ENCODE results near the gene FAM53A.

Gene FAM53A

DNA sequence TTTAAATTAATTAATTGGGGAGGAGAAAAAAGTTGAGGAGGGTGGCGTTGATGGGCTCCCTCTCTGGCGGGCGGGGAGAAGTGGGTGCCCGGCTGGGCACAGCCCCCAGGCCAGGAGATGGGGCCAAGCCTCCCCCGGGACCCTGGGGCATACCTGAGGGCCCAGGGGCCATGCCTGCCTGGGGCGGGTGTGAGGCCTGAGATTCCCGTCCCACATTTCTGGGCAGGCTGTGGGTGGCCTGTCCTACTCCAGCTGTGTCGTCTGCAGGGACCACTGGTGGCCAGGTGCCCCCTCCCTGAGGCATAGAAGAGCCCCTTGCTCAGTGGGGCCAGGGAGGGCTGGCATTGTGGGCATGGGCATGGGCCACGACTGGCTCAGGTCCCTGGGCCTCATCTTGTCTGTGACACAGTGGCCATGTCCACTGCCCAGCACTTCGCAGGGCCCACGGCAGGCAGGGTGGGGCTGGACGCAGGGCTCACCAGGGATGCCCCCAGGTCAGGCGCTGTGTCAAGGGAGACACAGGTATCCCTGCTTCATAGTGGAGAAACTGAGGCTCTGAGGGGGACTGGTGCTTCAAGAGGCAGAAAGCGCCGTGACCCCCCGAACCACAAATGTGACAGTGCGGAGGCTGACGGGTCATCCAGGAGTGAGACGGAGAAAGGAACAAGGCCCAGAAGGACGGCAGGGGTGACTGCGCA, 60.1 kb downstream of the FAM53A start:
- no peak for DNase-seq (ENCODE audit: low read depth in 2 of 2)

DNA sequence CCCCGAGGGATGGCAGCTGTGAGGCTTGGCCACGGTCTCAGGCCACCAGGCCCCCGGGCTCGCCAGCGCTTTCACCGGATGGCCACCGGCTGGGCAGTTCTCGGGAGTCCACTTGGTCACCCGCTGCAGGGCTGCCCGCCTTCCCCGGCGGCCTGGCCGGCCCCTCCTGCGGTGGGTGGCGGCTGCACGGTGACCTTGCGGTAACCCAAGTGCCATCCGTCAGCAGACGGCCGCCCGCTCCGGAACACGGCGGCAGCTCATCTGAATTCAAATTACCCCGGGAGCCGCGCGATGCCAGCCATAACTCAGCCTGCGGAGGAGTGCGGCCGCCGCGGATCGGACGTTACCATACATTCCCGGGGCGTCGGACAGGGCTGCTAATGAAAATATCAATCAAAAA, 60.7 kb downstream of the FAM53A start:
- DNase-seq (ENCODE audit: low read depth in 2 of 2), result no peak

DNA sequence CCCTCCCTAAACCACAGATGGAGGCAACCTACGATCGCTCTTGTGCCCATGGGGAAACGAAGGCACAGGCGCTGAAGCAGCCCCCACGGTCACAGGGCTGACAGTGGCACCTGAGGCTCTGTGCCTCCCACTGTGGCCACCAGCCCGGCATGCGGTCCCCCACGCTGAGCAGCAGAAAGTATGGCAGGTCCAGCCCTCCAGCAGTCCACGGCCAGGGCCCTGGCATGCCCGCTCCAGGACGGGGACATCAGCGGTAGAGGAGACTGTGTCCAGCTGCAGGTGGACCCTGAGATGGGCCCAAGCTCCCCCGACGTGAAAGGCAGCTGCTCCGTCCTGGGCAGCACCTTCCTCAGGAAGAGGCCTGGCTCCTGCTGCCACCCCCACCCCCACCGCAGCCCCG, 61.2 kb downstream of the FAM53A start:
- no peak for DNase-seq (ENCODE audit: low read depth in 2 of 2)

GRCh38 chr4:1622238-1622637, 61.9 kb downstream of the FAM53A start:
- DNase-seq (ENCODE audit: low read depth in 2 of 2), result no peak

DNA sequence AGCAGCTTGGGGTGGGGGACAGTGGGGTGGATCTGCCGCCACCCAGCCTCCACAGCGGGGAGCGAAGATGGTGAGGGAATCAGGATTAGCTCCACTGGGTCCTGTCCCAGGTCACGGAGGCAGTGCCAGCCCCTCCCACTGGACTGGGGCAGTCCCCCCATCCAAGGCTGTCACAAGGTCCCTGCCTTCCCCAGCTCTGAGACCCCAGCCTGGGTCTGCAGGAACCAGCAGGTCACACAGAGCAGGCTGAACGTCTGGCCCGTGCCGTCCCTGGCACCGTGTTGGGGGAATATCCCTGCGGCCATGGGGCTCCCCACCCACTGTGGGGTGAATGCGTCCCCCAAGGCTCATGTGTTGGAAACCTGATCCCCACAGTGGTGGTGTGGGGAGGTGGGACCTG, 62.6 kb downstream of the FAM53A start:
- no peak for DNase-seq (ENCODE audit: low read depth in 2 of 2)

DNA sequence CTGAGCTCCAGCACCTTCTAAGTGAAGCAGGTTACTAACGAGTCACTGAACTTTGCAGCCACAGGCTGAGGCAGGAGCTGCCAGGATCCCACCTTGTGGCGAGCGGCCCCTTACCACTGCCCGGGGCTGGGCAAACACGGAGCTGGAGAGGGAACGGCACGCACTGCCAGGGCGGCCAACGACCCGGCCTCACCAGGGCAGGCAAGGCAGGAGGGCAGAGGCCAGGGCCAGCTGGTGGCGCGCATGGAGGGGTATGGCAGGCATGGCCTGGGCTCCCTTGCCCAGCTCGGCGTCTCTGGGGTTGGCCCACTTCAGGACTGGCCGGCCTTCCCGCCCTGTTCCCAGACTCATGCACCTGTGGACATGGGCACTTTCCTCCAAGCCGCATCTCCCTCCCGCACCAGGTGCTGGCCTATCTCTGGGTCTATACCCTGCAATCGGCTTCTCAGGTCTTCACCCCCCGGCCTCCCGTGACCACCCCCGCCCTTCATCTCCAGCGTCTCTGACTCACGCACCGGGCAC, 64.9 kb downstream of the FAM53A start:
- DNase-seq (ENCODE audit: low read depth in 2 of 2), result no peak

DNA sequence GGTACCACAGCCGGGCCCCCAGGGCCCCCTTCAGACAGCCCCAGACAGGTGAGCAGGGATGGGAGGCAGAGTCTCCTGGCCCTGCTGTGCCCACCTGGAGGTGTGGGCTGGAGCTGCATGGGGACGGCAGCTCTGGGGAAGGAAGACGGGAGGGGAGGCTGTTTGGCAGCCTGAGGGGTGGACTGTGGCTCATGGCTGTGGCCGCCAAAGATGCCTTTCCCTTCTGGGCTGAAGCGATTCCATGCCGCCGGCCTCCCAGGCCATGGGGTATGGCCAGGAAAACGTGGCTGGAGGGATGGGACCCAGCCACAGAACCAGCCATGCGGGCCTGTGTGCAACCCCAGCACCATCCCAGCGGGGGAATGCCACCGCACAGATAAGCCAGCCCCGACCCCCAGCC, 65.7 kb downstream of the FAM53A start:
- DNase-seq (ENCODE audit: low read depth in 2 of 2), result no peak

DNA sequence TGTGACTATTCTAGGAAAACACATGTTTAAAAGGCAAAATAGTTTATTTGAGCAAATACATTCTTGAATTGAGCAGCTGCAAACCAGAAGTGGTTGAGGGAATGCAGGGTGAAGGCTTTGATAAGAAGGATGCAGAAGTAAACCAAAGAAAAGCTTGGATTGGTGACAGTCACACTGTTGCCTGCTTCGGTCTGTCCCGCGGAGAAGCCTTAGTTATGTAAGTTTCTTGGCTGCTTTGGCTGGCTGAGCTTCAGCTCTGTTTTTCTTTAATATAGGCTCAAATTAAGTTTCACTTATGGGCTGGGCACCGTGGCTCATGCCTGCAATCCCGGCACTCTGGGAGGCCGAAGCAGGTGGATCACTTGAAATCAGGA, 67.6 kb downstream of the FAM53A start:
- DNase-seq (ENCODE audit: low read depth in 2 of 2), result no peak

- no peak for DNase-seq (ENCODE audit: low read depth in 2 of 2)
Observed at GRCh38 chr4:1615786-1616556, 68.1 kb downstream of the FAM53A start.

- no peak for DNase-seq (ENCODE audit: low read depth in 2 of 2)
Observed at GRCh38 chr4:1614854-1615595, 69.1 kb downstream of the FAM53A start.

GRCh38 chr4:1614502-1614853, 69.6 kb downstream of the FAM53A start:
- no peak for DNase-seq (ENCODE audit: low read depth in 2 of 2)

DNA sequence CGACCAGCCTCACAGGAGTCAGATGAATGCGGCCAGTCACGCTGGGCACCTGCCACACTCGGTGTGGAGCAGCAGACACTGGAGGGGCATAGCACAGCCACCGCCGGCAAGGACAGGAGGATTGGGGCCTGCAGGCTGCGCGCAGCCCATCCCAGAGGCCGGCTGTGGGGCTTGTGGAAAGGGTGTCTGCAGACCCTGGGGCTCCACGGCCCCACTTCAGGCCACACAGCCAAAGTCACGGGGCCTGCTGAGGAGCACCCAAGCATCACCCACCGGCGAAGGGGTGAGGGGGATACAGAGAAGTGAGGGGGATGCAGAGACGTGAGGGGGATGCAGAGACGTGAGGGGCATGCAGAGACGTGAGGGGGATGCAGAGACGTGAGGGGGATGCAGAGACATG, 70.1 kb downstream of the FAM53A start:
- DNase-seq (ENCODE audit: low read depth in 2 of 2), result no peak

GRCh38 chr4:1613099-1613495, 71.0 kb downstream of the FAM53A start:
- DNase-seq (ENCODE audit: low read depth in 2 of 2), result no peak

DNA sequence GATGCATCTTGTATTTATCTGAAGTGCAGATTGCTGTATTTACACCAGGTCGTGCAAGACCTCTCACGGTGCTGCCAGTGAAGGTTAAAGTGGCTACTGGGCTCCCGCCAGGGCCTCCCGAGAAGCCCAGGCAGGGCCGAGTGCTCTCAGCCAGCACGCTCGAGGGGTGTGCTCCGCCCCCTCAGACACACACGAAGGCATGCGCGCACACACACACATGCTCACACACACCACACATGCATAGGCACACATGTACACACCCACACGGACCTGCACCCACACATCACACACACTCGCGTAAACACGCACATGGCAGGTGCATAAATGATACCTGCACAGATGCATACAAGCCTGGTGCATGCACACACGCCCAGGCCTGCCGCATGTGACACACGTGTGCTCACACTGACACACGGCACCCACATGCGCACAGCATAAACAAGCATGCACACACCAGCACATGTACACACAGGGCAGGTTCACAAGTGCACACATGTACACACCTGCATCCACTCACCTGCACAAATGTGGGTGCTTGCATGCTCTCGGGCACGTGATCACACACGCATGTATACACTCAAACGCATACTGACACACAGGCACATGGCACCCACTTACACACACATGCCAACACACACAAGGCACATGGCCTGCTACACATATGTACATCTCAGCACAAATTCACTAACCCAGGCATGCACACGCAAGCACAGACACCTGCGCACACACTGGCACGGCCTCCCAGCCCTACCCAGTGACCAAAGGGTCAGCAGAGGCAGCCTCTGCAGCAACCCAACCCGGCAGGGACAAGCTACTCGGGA, 71.6 kb downstream of the FAM53A start:
- DNase-seq (ENCODE audit: low read depth in 2 of 2), result no peak

DNA sequence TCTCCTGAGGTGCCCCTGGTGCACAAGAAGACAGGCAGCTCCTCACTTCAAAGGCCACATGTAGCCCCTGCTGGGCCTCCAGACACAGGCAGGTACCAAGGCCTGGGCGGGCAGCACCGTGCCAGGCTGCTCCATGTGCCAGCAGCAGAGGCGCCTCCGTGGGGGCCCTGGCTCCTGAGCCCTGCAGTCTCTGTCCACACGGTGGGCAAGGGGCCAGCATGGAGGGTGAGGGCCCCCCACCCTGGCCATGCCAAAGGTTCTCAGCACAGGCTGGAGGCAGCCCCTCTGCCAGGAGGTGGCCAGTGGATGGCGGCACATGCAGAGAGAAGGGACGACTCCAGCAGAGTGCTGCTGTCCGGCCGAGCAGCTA, 72.6 kb downstream of the FAM53A start:
- no peak for DNase-seq (ENCODE audit: low read depth in 2 of 2)

- no peak for DNase-seq (ENCODE audit: low read depth in 2 of 2)
Observed at GRCh38 chr4:1610791-1611500, 73.2 kb downstream of the FAM53A start.

- DNase-seq (ENCODE audit: low read depth in 2 of 2), result no peak
Observed at GRCh38 chr4:1609901-1610790, 74.0 kb downstream of the FAM53A start.

DNA sequence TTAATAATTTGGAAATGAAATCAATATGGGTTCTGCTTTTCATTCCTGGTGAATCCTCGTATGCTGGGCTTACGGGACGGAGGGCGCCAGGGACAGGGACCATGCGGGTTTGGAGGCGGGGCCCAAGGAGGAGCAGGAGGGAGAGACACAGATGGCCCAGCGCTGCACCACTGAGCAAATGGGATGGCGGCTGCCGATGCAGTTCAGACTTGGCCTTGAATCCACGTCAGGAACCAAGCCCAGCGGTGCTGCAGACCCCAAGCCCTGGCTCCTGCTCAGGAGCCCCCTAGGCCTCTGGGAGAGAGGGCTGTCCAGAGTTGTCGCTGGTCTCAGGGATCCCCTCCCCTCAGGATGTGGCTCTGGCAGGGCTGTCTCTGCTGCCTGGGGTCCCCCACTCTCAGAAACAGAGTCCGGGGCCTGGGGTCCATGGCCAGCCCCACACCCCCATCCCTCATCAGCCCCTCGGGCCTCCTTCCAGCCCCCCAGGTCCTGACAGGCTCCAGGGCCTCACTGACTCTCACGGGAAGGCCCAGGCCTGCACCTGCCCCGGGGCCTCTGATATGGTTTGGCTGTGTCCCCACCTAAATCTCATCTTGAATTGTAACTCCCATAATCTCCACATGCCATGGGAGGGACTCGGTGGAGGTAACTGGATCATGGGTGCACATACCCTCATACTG, 75.2 kb downstream of the FAM53A start:
- no peak for DNase-seq (ENCODE audit: low read depth in 2 of 2)

DNA sequence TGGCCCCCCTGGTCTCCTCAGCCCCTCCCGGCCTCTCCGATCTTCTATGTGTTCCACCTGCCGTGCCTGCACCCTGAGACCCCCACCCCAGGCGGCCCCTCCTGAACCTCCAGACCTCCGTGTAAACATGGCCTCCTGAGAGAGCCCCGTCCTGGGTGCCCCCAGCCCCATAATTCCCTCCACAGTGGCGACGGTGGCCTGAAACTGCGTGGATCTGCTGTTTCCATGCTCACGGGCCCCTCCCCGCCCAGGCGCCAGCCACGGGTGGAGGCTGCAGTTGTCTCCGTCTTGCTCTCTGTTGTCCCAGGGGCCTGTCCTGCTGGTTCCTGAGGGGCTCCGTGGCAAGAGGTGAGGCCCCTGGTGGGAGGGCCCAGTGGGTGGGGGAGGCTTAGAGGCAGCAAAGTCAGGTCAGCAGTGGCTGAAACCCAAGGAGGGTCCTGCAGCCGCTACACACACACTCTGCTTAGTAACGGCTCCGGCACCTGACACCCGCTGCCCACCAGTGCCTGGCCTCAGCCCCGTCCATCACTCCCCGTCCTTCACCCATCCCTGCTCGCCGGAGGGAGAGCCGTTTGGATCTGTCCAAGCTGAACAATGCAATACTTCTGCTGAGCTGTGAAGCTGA, 75.8 kb downstream of the FAM53A start:
- DNase-seq (ENCODE audit: low read depth in 2 of 2), result no peak

Measured in stimulated activated CD8-positive, alpha-beta memory T cell treated with anti-CD3 and anti-CD28 coated beads, Interleukin-15, amount 100 ng/mL, for 4 hours (primary cell).